ENCODE results near the gene RAD50. TPM values are rescaled to one million over a fixed set of nuclear protein-coding genes. Genes with fewer than 3 reads are reported as not detected.

RAD50 gene
- total and polyA plus RNA-seq, 12 donors, result 5.4 to 41.6 (median 28.7) TPM

GRCh38 chr5:132528866-132529634, 27.7 kb upstream of the RAD50 start:
- H3K36me3 ChIP-seq (replicated peaks in 1 of 2), result no peaks in the 10 kb centered on the region
- no peak overlapping the region for H3K27ac ChIP-seq
- no peaks in the 10 kb centered on the region for H3K9me3 ChIP-seq (replicated peaks in 1 of 3)
- intact Hi-C loops (cut with DNase I), result loop anchor here in 1 of 2 donors (5.0 kb wide), 1 partner anchor 293 kb away; no protein-coding TSS in a partner anchor
- no peak for DNase-seq
- TF ChIP-seq POLR2A (IDR thresholded peaks at IDR 0.05) (no peak), CTCF (IDR thresholded peaks at IDR 0.05) (no peak)
- H3K4me1 ChIP-seq (replicated peaks in 1 of 2), result no peaks in the 10 kb centered on the region
- no peak overlapping the region for H3K4me3 ChIP-seq
- WGBS, 4 donors, result 73 to 82% (median 79%) methylated on average over 6 of the region's 6 CpGs
- H3K27me3 ChIP-seq, result no peaks in the 10 kb centered on the region

- Histone ChIP-seq H3K9me3 (replicated peaks in 1 of 3) (no peaks in the 10 kb centered on the region), H3K27me3 (no peaks in the 10 kb centered on the region), H3K4me3 (no peak overlapping the region), H3K36me3 (replicated peaks in 1 of 2) (no peaks in the 10 kb centered on the region), H3K27ac (no peak overlapping the region), H3K4me1 (replicated peaks in 1 of 2) (no peaks in the 10 kb centered on the region)
- no peak for TF ChIP-seq CTCF (IDR thresholded peaks at IDR 0.05)
- no peak for TF ChIP-seq POLR2A (IDR thresholded peaks at IDR 0.05)
- DNase-seq, result no peak
- WGBS, 4 donors, result 82 to 87% (median 84%) methylated on average over 4 of the region's 4 CpGs
- intact Hi-C loops (cut with DNase I), result no loop called here
These were observed 25.8 kb upstream of the RAD50 start for GRCh38 chr5:132530946-132531345.

DNA sequence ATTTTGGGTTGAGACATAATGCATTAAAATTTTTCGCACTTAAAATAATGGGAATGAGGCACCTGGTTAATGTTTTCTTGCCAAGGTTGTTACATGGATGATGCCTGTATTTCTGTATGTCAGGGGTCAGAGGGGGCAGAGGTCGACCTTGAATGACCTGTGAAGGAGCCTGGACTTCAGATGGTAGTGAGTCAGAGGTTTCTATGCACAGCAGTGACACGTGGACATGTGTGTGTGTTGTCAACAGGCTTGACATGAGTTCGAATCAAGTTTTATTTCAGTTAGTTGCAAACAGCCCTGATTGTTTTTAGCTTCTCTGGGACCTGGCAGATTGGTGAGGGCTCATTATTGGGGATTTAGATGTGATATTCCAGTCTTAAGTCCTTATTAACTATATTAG, 17.1 kb upstream of the RAD50 start:
- 58 to 76% (median 73%) methylated on average over 4 of the region's 4 CpGs for WGBS, 4 donors
- intact Hi-C loops (cut with DNase I), result no loop called here
- no peak overlapping the region for H3K27ac ChIP-seq
- DNase-seq, result no peak
- H3K36me3 ChIP-seq (replicated peaks in 1 of 2), result no peaks in the 10 kb centered on the region
- TF ChIP-seq CTCF (IDR thresholded peaks at IDR 0.05) (no peak), POLR2A (IDR thresholded peaks at IDR 0.05) (no peak)
- no peaks in the 10 kb centered on the region for H3K27me3 ChIP-seq
- no peaks in the 10 kb centered on the region for H3K4me1 ChIP-seq (replicated peaks in 1 of 2)
- H3K4me3 ChIP-seq, result no peak overlapping the region
- no peaks in the 10 kb centered on the region for H3K9me3 ChIP-seq (replicated peaks in 1 of 3)

DNA sequence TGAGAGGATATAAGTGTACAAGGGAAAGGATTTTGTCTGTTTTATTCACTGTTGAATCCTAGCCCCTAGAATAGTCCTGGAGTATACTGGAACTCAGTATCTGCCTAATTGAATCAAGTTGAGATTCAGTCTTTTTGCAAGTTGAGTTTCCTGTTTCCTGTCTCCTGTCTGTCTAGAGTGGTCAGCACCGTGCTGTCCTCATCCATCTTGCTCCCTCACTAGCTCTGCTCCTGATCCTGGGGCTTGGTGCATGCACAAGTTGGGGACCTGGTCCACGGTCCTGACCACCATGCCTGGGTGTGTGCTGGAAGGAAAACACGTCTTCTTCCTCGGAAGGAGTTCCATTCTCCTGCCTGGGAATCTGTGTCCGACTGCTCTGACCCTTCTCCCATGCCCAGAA, 16.6 kb upstream of the RAD50 start:
- H3K27ac ChIP-seq, result no peak overlapping the region
- no peak for DNase-seq
- no peaks in the 10 kb centered on the region for H3K9me3 ChIP-seq (replicated peaks in 1 of 3)
- no peak for TF ChIP-seq POLR2A (IDR thresholded peaks at IDR 0.05)
- TF ChIP-seq CTCF (IDR thresholded peaks at IDR 0.05), result no peak
- H3K4me1 ChIP-seq (replicated peaks in 1 of 2), result no peaks in the 10 kb centered on the region
- H3K4me3 ChIP-seq, result no peak overlapping the region
- 77 to 89% (median 85%) methylated on average over 5 of the region's 5 CpGs for WGBS, 4 donors
- intact Hi-C loops (cut with DNase I), result no loop called here
- H3K27me3 ChIP-seq, result no peaks in the 10 kb centered on the region
- no peaks in the 10 kb centered on the region for H3K36me3 ChIP-seq (replicated peaks in 1 of 2)

All from adrenal gland (tissue), 12 donors.